Sciatic nerve (tissue), 2 donors: ENCODE data around the gene LRRC56. TPM values are rescaled to one million over a fixed set of nuclear protein-coding genes. Genes with fewer than 3 reads are reported as not detected.

Experiments
- ATAC-seq: fragments of 200-7000 bp; cut with Tn5 transposase; one replicate; pipeline ENCODE4 v1.9.1; 2020; ENCODE audit warnings: mild to moderate bottlenecking, moderate library complexity
- DNase-seq: peaks from one replicate; pipeline ENCODE4 v3.0.0-alpha.2; 2020; ENCODE audit warnings: low spot score
- intact Hi-C: fragments of 100-400 bp; cut with DNase I; formaldehyde crosslinking; loops from one replicate; pipeline ENCODE4 v1.14.2; 2022
- microRNA-seq: library from miRNA; unstranded; fragments of <30 nt; microRNA quantifications from one replicate; pipeline ENCODE4 v1.2.0, GENCODE V29; 2020
- total RNA-seq: library from RNA; stranded (reverse); fragmentation: NEBNext Ultra II Directional; extraction: Animal tissue kit (Norgen Biotek cat#: 25700); gene quantifications from one replicate; pipeline ENCODE4 v1.2.1, GENCODE V29; 2021
- donor health status: DM: no; HTN: no; CAD: no.
- donor health status: DM: no; HTN: no; CAD: no.

Gene LRRC56
- total RNA-seq, 1 donor from 2014 or later: 1.4 TPM

DNA sequence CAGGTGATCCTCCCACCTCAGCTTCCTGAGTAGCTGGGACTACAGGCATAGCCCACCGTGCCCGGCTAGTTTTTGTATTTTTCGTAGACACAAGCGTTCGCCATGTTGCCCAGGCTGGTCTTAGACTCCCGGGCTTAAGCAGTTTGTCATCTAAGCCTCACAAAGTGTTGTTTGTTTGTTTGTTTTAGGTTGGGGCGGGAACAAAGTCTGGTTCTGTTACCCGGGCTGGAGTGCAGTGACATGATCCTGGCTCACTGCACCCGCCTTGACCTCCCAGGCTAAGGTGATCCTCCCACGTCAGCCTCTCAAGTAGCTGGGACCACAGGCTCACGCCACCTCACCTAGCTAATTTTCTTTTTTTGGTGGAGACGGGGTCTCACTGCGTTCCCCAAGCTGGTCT is 65.8 kb downstream of the LRRC56 start:
- ATAC-seq: no peak
- intact Hi-C loops: no loop called here
- DNase-seq: no peak

Small RNAs within 50 kb of the gene (microRNA-seq; reads per million reads assigned to microRNA genes)
- 129 reads per million, percentile 59 among the genes with 10 or more reads in this experiment for gene MIR210

Other genes starting within 250 kb of the LRRC56 start
- 60.3 TPM for gene PGGHG, start 248.4 kb upstream of the LRRC56 start, total RNA-seq
- not detected for gene IFITM5, start 238.0 kb upstream of the LRRC56 start, total RNA-seq
- gene IFITM2, start 229.7 kb upstream of the LRRC56 start, total RNA-seq: 853 TPM
- gene IFITM1, start 223.5 kb upstream of the LRRC56 start, total RNA-seq: 344 TPM
- 1,044 TPM for gene IFITM3, start 216.7 kb upstream of the LRRC56 start, total RNA-seq
- gene B4GALNT4, start 168.0 kb upstream of the LRRC56 start, total RNA-seq: 32.2 TPM
- gene PKP3, start 143.3 kb upstream of the LRRC56 start, total RNA-seq: 0.49 TPM
- 51.6 TPM for gene SIGIRR, start 122.5 kb upstream of the LRRC56 start, total RNA-seq
- gene ANO9, start 95.5 kb upstream of the LRRC56 start, total RNA-seq: 0.98 TPM
- gene PTDSS2, start 87.2 kb upstream of the LRRC56 start, total RNA-seq: 33.1 TPM
- gene RNH1, start 30.3 kb upstream of the LRRC56 start, total RNA-seq: 134 TPM
- gene HRAS, start 2.0 kb upstream of the LRRC56 start, total RNA-seq: 45.2 TPM
- 1.3 TPM for gene LMNTD2, start 23.2 kb downstream of the LRRC56 start, total RNA-seq
- 7.5 TPM for gene RASSF7, start 23.4 kb downstream of the LRRC56 start, total RNA-seq
- gene PHRF1, start 38.9 kb downstream of the LRRC56 start, total RNA-seq: 33.5 TPM
- 19.6 TPM for gene IRF7, start 78.4 kb downstream of the LRRC56 start, total RNA-seq
- not detected for gene CDHR5, start 87.4 kb downstream of the LRRC56 start, total RNA-seq
- gene SCT, start 89.7 kb downstream of the LRRC56 start, total RNA-seq: not detected
- gene DRD4, start 99.7 kb downstream of the LRRC56 start, total RNA-seq: 4.1 TPM
- 52.8 TPM for gene DEAF1, start 157.7 kb downstream of the LRRC56 start, total RNA-seq
- gene TMEM80, start 158.3 kb downstream of the LRRC56 start, total RNA-seq: 28.4 TPM
- gene EPS8L2, start 168.7 kb downstream of the LRRC56 start, total RNA-seq: 24.9 TPM
- gene TALDO1, start 209.9 kb downstream of the LRRC56 start, total RNA-seq: 187 TPM
- 74.8 TPM for gene GATD1, start 240.0 kb downstream of the LRRC56 start, total RNA-seq